ENCODE data around the gene SLC26A11. TPM values are rescaled to one million over a fixed set of nuclear protein-coding genes. Genes with fewer than 3 reads are reported as not detected.

Gene SLC26A11
- total RNA-seq, 1 donor from 2014 or later: 16.1 TPM

DNA sequence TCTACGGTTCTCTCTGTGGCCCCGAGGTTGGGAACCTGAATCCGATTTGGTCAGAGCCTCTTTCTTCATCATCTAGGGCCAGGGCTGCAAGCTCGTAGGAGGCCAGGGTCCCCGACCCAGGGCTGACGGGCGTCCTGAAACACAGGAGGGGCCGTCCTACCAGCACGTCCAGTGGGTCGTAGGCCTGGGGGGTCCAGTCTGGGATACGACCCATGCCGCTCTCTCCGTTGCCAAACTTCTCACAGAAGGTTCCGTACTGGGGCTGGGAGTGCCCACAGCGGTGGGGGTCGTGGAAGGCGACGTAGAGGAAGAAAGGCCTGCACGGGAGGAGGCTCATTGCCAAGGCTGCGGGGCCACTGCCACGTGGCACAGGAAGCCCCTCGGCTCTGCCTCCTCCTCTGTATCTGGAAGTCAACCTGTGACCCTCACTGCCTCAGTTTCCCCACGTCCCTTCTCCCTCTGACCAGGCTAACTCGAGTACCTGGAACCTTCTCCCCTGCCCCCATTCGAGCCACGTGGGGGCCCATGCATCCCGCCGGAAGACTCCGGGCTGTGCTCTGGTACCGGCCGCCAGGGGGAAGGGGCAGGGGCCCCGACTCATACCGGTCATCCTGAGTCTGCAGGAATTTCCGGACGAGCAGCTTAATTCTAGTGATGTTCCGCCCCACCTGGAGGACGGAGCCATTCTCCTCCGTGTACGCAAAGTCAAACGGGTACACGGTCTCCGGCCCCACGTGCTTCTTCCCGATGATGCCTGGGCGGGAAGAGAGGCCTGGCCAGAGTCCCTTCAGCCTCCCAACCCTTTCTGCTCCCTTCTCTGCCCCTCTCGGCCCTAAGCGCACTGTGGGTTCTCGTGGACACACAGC is 6.0 kb upstream of the SLC26A11 start:
- Histone ChIP-seq H3K27me3 (ENCODE audit: insufficient read depth, low read length) (no peaks in the 10 kb centered on the region), H4K20me1 (ENCODE audit: insufficient read depth, low read length) (peaks cover 19% of the 10 kb centered on the region), H3K4me1 (ENCODE audit: insufficient read depth, low read length) (peaks cover 3% of the 10 kb centered on the region), H3K79me2 (ENCODE audit: insufficient read depth, low read length) (no peaks in the 10 kb centered on the region), H3K4me3 (ENCODE audit: insufficient read depth, low read depth, low read length) (no peak overlapping the region), H3K4me2 (ENCODE audit: low read length) (no peak overlapping the region), H3K9me3 (ENCODE audit: insufficient read depth, low read depth, low read length) (no peaks in the 10 kb centered on the region), H3K36me3 (ENCODE audit: insufficient read depth, low read length) (no peaks in the 10 kb centered on the region), H3K9ac (ENCODE audit: low read length) (no peak overlapping the region), H3K27ac (ENCODE audit: low read depth, low read length) (no peak overlapping the region), H2AFZ (ENCODE audit: low read depth, low read length) (no peak overlapping the region)
- Mint-ChIP-seq H3K4me1 (ENCODE audit: low read depth, unreplicated experiment) (peaks cover under 1% of the 10 kb centered on the region), H3K9me3 (ENCODE audit: unreplicated experiment) (peaks cover 1% of the 10 kb centered on the region), H3K27ac (ENCODE audit: unreplicated experiment) (no peak overlapping the region), H3K36me3 (ENCODE audit: low read depth, unreplicated experiment) (peaks cover 14% of the 10 kb centered on the region), H3K4me3 (ENCODE audit: unreplicated experiment) (no peak overlapping the region), H3K27me3 (ENCODE audit: low read depth, unreplicated experiment) (no peaks in the 10 kb centered on the region)
- no peak for TF ChIP-seq EZH2 (IDR thresholded peaks at IDR 0.05; ENCODE audit: insufficient read depth, low read length)
- TF ChIP-seq, protein P1, sequence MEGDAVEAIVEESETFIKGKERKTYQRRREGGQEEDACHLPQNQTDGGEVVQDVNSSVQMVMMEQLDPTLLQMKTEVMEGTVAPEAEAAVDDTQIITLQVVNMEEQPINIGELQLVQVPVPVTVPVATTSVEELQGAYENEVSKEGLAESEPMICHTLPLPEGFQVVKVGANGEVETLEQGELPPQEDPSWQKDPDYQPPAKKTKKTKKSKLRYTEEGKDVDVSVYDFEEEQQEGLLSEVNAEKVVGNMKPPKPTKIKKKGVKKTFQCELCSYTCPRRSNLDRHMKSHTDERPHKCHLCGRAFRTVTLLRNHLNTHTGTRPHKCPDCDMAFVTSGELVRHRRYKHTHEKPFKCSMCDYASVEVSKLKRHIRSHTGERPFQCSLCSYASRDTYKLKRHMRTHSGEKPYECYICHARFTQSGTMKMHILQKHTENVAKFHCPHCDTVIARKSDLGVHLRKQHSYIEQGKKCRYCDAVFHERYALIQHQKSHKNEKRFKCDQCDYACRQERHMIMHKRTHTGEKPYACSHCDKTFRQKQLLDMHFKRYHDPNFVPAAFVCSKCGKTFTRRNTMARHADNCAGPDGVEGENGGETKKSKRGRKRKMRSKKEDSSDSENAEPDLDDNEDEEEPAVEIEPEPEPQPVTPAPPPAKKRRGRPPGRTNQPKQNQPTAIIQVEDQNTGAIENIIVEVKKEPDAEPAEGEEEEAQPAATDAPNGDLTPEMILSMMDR (IDR thresholded peaks at IDR 0.05; ENCODE audit: insufficient read depth, low read depth, low read length): no peak
- DNase-seq (ENCODE audit: low read depth) (no peak), FAIRE-seq (no peak)

DNA sequence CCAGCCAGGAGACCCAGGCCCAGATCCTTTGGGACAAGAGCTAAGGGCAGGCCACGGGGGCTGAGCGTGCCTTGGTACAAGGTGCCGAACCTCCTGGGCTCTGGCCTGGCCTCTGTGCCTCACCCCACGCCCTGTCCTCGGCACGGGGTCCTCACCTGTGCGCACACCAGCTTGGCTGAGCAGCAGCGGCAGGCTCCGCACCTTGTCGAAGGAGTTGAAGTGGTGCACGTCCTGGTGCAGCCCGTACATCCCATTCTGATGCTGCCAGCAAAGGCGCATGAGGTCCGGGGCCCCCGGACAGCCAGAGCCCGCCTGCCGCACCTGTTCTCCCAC is 5.4 kb upstream of the SLC26A11 start:
- no peak overlapping the region for H3K4me3 Mint-ChIP-seq (ENCODE audit: unreplicated experiment)
- Histone ChIP-seq H3K4me3 (ENCODE audit: insufficient read depth, low read depth, low read length) (no peak overlapping the region), H3K9ac (ENCODE audit: low read length) (no peak overlapping the region), H3K4me2 (ENCODE audit: low read length) (no peak overlapping the region), H2AFZ (ENCODE audit: low read depth, low read length) (no peak overlapping the region), H3K27ac (ENCODE audit: low read depth, low read length) (no peak overlapping the region), H3K36me3 (ENCODE audit: insufficient read depth, low read length) (no peaks in the 10 kb centered on the region), H3K79me2 (ENCODE audit: insufficient read depth, low read length) (no peaks in the 10 kb centered on the region), H3K27me3 (ENCODE audit: insufficient read depth, low read length) (no peaks in the 10 kb centered on the region), H4K20me1 (ENCODE audit: insufficient read depth, low read length) (peaks cover 19% of the 10 kb centered on the region), H3K4me1 (ENCODE audit: insufficient read depth, low read length) (peaks cover 9% of the 10 kb centered on the region), H3K9me3 (ENCODE audit: insufficient read depth, low read depth, low read length) (no peaks in the 10 kb centered on the region)
- H3K9me3 Mint-ChIP-seq (ENCODE audit: unreplicated experiment): peaks cover 1% of the 10 kb centered on the region
- no peak overlapping the region for H3K27ac Mint-ChIP-seq (ENCODE audit: unreplicated experiment)
- peaks cover 3% of the 10 kb centered on the region for H3K4me1 Mint-ChIP-seq (ENCODE audit: low read depth, unreplicated experiment)
- H3K27me3 Mint-ChIP-seq (ENCODE audit: low read depth, unreplicated experiment): no peaks in the 10 kb centered on the region
- H3K36me3 Mint-ChIP-seq (ENCODE audit: low read depth, unreplicated experiment): peaks cover 14% of the 10 kb centered on the region
- DNase-seq (ENCODE audit: low read depth) (no peak), FAIRE-seq (no peak)
- TF ChIP-seq, protein P1 (IDR thresholded peaks at IDR 0.05; ENCODE audit: insufficient read depth, low read depth, low read length): no peak
- TF ChIP-seq EZH2 (IDR thresholded peaks at IDR 0.05; ENCODE audit: insufficient read depth, low read length): no peak
